ENCODE data around the gene SRBD1.

Gene SRBD1

DNA sequence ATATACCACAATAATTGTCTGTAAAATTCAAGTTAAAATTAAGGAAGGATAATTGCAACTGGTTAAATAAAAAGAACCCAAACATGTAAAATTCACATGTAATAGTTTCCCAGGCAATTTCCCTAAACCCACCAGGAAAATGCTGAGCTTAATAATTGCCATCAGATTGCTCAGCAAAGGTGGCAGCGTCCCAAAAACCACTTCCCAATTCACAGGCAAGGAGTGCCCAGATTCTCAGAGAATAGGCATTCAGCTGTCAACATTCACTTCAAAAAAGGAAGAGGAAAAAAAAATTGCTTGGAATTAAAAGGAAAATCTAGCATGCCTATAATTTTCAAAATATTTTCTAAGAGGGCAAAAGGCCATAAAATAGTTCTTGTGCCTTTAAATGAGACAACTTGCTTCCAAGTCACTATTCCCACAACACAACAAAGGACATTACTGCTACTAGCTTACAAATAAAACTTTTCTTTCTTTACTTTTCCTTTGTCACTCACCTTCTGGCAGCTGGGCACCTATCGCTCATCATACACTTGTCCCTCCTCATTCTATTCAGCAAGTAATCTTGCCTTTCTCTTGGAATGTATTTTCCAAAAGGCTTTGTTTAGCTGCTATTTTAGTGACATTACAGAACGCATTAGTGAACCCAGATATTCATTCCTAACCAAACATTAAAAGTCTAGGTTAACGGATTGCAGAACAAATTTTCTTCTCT lies 15.2 kb downstream of the SRBD1 start:
- FAIRE-seq, result no peak

DNA sequence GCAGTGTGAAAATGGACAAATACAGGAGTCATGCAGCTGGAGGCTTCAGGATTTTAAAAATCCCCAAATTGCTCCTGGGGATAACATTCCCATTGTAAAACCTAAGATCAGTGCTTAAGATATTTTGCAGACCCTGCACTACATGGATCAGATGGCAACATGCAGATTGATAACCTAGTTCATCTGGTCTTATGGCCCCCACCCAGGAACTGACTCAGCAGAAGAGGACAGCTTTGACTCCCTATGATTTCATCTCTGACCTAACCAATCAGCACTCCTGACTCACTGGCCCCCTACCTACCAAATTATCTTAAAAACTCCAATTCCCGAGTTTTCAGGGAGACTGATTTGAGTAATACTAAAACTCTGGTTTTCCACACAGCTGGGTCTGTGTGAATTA lies 20.0 kb downstream of the SRBD1 start:
- FAIRE-seq, result no peak

DNA sequence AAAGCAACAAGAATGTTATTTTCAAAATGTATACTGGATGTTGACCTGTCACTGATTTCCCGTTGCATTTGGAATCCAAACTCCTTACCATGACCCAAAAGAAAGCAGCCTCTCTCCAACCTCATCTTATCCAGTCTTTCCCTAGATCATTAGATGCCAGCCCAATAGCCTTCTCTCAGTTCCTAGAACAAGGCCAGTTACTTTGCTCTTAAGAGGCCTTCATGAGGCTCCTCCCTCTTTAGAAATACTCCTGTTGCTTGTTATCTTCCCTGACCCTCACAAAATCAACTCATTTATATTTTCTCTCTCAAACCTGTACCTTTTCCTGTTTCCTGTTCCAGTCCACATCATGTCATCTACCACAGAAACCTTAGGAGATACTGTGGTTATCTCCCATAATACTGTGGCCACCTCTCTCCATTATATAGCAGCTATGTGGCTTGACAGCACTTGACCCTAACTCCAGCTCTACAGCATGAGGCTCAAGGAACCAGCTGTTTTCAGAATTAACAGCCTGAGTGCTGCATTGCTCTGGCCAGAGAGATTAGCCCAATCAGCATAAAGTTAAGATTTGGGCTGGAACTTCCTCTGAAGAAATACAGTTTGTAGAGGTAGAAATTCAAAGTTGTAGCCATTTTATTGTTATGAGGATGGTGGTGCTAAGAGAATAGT lies 22.8 kb downstream of the SRBD1 start:
- no peak for FAIRE-seq

DNA sequence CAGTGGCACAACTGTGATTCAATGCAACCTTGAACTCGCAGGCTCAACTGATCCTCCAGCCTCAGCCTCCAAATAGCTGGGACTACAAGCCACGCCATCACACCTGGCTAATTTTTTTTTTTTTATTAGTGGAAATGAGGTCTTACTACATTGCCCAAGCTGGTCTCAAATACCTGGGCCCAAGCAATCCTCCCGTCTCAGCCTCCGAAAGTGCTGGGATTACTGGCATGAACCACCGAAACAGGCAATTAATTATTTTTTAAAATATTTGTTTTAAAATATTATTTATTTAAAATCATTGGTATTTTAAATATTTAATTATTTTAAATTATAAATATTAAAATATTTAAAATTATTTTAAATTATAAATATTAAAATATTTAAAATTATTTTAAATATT lies 24.5 kb downstream of the SRBD1 start:
- no peak for FAIRE-seq

DNA sequence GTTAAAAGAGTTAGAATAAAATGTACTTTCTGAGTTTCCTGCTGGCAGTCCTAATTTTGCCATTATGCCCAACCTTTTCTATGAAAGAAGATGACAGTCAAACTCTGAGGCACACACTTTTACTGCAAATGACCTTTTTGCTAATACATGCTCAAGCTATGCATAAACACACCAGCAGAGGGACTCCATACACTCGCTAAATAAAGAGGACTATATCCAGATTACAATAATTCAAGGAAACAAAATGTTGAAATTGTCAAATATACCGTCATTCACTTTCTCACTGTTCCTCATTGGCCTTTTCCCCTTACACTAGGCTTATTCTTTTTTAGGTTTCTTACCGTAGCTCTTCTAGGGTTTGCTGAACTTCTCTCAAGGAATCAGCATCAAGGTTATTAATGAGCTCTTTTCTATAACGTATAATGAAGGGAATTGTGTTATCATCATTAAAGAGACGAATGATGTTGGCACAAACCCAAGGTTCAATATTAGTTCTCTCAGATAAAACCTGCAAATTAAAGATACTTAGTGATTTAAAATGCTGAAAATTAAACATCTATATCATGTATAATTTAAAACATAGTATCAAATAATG lies 25.7 kb downstream of the SRBD1 start:
- FAIRE-seq, result peak; percentile 78

DNA sequence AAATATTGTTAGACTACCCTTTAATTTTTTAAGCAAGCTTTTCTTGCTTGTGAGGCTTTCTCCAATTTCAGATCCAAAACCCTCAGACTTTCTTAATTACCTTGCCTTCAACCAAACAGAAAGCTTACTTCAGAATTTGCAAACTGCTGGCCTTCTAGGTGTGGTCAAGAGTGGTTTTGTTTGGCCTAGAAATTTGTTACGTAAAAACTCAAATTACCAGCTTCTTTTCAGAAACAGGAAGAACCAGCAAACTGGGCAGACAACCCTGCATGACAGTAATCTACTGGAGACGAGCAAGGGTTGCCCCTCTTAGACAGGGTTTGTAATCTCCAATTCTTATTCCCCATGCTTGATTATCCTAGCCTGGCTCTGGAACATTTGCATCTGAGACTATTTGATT lies 27.1 kb downstream of the SRBD1 start:
- no peak for FAIRE-seq

DNA sequence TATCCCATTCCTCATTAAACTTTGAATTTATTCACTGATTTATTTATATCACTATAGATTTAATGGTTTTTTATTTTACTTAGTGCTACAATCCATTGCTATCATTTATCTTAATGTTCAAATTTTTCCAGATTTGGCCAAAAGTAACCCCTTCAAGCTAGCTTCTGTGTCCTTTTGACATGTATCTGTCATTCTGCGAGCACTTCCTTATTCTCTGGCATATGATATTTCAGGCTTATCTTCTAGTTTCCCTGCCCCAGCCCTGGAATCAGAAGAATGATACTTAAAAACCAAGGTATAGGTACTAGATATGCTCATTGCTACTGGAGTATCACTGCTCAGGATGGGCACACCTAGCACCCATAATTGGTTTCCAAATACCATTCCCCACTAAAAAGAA lies 28.5 kb downstream of the SRBD1 start:
- FAIRE-seq, result no peak

DNA sequence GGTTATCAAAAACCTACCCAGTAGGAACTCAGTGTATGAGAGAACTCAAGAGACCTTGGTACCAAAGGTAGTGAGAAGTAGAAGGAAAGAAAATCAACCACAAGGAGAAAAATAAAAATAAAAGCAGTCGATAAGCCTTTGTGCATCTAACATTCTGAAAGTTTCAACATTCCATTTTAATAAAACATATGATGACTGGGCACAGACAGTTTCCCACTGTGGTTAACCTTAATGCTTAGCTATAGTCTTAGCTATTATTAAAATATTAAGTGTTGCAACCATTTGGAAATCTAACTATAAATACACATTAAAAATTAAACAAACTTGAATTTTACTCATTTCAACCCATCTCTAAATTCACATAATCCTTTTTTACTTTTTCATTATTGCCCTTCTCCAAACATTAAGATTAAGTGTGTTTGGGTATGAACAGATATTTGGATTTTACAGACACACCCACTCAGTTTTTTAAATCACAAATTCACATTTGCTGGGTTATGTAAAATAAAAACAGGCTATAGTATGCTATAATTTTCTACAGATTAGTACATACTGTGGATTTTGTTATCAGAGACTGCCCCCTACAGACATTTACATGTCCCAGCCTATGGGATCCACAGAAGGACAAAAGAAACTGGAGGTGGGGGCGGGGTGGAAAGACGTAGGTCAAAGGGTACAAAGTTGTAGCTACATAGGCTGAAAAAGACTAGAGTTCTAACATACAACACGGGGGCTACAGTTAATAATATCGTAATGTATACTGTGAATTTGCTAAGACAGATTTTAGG lies 32.8 kb downstream of the SRBD1 start:
- FAIRE-seq, result no peak

DNA sequence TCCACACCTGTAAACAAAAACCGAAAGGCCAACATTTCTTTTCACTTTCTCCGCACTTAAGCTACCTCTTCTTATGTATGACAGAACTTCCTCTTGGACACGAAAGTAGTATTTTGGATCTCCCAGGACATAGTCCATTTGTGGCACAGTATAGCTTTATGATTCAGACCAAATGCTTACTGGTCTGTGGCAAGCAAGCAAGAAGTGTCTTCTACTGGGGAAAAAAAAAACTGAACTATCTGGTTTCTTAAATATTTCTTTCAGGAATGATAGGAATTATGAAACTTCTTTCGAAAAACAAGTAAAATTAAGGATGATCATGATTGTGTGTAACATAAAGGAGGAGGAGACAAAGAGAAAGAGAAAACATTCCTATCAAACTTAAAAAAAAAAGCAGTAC lies 33.6 kb downstream of the SRBD1 start:
- no peak for FAIRE-seq

DNA sequence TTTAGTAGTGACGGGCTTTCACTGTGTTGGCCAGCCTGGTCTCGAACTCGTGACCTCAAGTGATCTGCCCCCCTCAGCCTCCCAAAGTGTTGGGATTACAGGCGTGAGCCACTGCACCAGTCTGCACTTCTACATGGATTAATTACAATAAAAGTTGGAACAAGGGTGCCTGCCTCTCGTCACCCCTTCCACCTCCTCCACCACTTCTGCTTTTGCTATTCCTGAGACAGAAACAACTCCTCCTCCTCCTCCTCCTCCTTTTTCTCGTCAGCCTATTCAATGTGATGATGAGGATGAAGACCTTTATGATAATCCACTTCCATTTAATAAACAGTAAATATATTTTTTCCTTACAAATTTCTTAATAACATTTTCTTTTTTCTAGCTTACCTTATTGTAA lies 35.2 kb downstream of the SRBD1 start:
- no peak for FAIRE-seq

DNA sequence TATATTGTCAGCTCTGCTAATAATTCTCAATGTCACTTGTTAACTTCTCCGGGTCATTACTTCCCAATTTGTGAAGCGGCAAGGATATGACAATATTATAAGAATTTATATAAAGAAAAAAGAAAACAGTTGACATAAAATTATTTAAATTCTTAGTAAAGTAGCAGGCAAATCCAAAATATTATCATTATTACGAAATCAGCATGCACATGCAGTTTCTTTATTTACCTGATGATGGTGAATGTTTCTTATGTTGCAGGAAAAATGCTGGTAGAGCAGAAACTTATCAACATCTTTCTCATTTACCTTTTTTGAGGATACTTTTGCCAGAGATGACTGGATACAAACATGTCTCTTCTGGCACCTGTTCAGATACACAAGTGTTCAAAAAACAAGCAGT lies 38.1 kb downstream of the SRBD1 start:
- FAIRE-seq, result no peak

DNA sequence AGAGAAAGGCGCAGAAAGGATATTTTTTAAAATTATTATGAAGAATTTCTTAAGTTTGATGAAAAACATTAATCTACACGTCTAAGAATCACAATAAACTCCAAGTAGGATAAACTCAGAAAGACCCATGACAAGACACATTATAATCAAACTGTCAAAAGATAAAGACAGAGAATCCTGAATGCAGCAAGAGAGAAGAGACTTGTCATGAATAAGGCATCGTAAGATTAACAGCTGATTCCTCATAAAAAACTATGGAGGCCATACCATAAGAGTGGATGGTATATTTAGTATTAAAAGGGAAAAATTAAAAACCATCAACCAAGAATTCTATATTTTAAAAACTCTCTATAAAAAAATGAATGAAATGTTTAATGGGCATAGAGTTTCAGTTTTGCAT lies 39.1 kb downstream of the SRBD1 start:
- no peak for FAIRE-seq

DNA sequence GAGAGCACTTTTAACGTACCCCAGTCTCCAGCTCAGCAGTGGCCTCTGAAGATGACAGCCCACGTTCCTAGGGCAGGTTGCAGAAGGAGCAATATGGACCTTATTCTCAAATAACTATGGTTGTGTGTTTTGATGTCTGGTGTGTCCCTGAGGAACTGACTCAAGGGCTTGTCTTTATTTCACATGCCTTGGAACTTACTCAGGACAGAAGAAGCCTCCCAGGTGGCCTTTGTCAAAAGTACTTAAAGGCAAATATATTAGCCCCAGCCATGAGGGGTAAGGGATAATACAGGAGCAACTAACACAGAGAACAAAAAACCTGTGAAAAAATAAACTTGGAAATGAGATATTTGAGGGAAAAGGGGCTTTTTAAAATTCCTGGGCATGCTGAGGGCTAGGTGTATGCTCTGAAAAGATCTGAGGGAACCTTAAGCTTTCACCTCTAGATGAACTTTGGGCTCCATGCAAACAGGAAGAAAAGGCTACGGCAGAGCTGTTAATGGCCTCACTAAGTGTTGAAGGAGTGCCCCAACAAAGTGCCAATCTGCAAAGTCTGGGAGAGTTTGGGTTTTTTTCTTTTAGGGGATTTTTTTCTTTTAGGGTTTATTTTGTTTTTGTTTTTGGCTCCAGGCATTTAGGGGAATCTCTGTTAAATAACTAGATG lies 40.3 kb downstream of the SRBD1 start:
- FAIRE-seq, result no peak

DNA sequence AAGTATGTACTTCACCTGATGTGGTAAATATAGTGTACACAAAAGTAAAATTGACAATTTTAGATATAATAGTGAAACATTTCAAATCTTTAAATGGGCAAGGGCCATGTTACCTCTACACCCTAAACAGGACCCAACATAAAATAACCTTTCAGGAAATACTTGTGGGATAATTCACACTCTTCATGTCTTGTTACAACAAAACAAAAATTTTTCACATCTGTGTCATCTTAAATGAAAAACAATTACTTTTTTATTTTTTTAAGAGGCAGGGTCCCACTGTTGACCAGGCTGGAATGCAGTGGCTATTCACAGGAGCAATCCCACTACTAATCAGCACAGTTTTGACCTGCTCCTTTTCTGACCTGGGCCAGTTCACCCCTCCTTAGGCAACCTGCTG lies 42.1 kb downstream of the SRBD1 start:
- no peak for FAIRE-seq

DNA sequence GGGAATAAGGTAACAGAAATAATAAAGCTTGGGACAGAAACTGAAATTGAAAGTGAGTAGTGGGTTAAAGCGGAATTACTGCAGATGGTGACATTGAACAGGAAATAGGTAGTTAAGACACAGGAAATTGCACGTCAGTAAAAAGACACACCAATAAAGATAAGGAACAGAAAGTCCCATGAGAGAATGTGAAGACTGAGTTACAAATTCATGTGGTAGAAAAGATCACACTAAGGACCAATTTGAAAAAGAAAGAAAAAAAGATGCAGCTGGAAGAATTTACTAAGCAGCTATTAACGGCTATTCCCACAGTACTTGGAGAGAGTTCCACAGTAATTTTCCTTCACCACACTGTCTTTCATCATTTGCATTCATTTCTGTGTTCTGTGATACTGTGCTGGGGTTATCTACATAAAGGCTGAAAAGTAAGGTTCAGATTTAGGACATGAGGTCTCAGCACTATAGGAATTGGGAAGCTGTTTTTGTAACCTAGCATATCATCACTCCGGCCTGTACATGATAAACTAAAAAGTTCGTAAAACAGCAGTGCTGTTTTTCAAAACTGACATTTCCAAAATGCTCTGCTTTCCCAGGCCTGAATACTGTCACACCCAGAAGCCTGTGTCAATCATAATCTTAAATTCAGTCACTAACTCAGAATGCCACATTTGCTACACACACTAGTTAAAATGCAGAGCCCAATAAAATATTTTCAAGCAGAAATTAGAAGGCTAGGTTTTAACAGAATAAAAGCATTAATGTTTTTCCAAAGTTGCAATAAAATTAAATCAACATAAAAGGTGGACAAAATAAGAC lies 42.9 kb downstream of the SRBD1 start:
- no peak for FAIRE-seq

DNA sequence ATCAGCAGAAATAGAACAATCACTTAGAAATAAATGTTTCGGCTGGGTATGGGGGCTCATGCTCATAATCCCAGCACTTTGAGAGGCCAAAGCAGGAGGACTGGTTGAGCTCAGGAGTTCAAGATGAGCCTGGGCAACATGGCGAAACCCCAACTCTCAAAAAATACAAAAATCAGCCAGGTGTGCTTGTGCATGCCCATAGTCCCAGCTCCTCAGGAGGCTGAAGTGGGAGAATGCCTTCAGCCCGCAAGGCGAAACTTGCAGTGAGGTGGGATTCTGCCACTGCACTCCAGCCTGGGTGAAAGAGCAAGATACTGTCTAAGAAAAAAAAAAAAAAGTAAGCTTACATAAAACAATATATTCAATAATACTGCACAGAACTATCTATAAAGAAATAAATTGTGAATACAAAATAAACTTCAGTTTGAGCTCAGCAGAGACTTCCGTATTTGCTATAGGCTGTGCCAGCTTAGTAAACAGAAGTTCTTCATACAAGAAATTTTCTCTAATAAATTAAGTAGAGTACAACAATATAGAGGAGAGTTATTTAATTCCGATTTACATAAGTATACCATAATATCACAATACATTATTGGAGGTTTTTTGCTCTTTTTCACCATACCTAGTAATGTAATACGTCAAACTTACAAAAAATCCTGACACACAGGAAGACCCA lies 43.6 kb downstream of the SRBD1 start:
- no peak for FAIRE-seq

DNA sequence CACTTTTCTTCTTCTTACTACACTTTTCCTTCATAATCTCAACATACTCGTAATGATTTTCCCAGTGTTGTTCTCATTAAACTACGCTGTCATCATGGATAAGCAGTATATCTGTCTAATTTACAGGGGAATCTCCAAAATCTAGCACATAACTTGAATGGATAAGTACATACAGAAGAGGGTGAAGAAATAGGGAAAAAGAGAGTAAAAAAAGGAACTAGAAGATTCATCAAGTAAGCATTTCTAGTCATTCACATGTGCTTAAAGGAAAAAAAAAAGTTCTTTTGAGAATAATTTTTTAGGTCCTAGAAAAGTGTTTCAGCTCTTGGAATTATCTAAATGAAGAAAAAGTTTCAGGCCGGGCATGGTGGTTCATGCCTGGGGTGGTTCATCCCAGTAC lies 51.6 kb downstream of the SRBD1 start:
- FAIRE-seq, result no peak

DNA sequence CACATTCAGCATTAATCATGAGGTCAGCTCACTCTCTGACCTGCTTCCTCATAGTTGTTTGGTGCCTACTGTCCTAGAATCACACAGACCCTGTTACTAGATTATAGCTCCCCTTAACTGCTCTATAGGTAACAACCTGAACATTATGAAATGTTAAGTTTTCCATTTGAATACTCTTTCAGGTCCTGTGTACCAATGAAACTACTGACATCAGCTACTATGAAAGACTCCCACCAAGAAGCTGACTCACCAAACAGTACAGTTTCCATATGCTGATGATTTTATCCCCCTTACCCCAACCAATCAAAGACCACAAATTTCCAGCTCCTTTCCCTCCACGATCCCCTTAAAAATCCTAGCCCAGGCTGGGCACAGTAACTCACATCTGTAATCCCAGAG lies 56.3 kb downstream of the SRBD1 start:
- FAIRE-seq, result no peak

DNA sequence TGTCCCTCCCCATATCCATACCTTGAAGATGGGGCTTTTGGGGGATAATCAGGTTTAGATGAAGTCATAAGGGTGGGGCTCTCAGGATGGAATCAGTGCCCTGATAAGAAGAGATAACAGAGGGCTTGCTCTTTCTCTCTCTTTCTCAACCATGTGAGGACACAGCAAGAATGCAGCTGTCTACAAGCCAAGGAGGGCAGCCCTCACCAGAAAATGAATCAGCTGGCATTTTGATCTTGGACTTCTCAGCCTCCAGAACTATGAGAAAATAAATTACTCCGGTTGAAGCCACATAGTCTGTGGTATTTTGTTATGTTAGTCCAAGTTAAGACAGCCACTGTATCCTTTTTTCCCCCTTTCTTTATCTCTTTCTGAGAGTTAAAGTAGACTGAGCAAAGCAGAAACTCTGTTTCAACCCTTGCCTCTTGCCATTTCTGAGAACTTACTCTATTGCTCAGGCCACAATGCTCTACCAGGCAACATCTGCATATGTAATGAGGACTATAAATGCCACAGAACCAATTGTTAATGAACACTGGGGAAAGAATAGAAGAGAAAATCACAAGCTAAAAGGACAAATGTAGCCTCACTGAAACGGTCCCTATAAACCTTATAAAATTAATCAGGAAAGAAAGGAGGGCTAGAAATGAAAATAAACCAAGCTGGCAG lies 56.9 kb downstream of the SRBD1 start:
- no peak for FAIRE-seq

DNA sequence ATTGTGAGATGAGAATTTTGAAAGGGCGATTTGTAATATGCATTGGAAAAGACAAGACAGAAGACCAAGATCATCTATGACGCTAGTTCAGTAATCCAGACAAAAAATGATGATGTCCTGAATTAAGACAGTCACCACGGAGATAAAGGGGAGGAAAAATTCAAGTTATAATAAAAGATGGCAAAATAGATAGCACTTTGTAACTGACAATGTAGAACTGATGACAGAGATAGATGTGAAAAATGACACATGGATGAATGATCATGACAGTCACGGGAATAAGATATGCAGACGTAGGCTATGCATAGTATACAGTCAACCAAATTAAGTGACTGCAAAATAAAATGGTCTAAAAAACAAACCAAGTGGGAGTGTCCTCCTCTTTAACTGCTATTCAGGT lies 59.2 kb downstream of the SRBD1 start:
- no peak for FAIRE-seq

DNA sequence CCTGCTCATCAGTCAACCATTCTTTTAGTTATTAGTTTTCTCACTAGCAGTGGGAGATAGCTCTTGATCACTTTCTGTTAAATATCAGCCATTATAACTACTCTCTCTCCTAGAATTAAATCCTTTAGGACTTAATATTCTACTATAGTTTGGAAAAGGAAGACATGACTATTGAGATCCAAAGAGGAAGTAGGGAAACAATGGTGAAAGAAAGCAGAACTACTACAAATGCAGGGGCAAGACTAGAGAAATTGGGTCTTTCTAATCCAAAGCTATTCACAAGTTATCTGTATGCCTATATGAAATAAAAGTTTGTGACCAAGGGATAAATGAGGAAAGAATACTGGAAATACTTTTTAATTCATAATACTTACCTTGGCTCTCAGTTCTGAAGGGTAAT lies 65.1 kb downstream of the SRBD1 start:
- no peak for FAIRE-seq
